Vagina (tissue), 2 donors: Measurements from ENCODE around the gene FRY. TPM values are rescaled to one million over a fixed set of nuclear protein-coding genes. Genes with fewer than 3 reads are reported as not detected.
A peak's percentile ranks its signal among the peaks of the same experiment; 100 is the strongest.
"Not testable (repeated sequence)": the region's sequence is repeated elsewhere in the genome, so short reads cannot be mapped to it uniquely, and the experiment has no call there.

Source experiments
- DNase-seq, 2 donors: peaks; one replicate each; pipeline ENCODE4 v3.0.0-alpha.2; 2017; ENCODE audit errors: extremely low spot score in 2 of 2
- H3K27ac ChIP-seq: fragments of 200-600 bp; sonication (generic); one replicate; pipeline ENCODE4 v1.5.1; 2019
- H3K27me3 ChIP-seq: fragments of 200-600 bp; sonication (generic); one replicate; pipeline ENCODE4 v1.5.1; 2019
- H3K36me3 ChIP-seq, 2 donors: fragments of 200-600 bp; sonication (generic); one replicate each; pipeline ENCODE4 v1.5.1; 2017 to 2019
- H3K4me1 ChIP-seq: fragments of 200-600 bp; sonication (generic); one replicate; pipeline ENCODE4 v1.5.1; 2019
- H3K4me3 ChIP-seq, 2 donors: fragments of 200-600 bp; sonication (generic); 1 replicate in 1 of 2; 2 replicates in 1 of 2; pipeline ENCODE4 v1.5.1; 2016 to 2019
- H3K9me3 ChIP-seq: fragments of 200-600 bp; sonication (generic); one replicate; pipeline ENCODE4 v1.5.1; 2019
- POLR2A ChIP-seq, 2 donors: fragments of 450-650 bp; IDR thresholded peaks; one replicate each; pipeline ENCODE4 v1.6.1; 2017; ENCODE audit warnings: antibody characterized with exemption in 2 of 2, mild to moderate bottlenecking in 2 of 2, moderate library complexity in 2 of 2
- POLR2AphosphoS5 ChIP-seq, 2 donors: sonication (generic); formaldehyde crosslinking; IDR thresholded peaks; one replicate each; pipeline ENCODE4 v1.9.0; 2017; ENCODE audit warnings: antibody characterized with exemption in 2 of 2, mild to moderate bottlenecking in 2 of 2, low read depth in 1 of 2; ENCODE audit not compliant: insufficient read depth in 1 of 2
- intact Hi-C: fragments of 100-400 bp; cut with DNase I; formaldehyde crosslinking; loops from one replicate; pipeline ENCODE4 v1.15.1; 2023
- total RNA-seq: library from RNA; depleted of rRNA; stranded (reverse); fragments of >200 nt; gene quantifications from one replicate; pipeline ENCODE4 v1.2.3, GENCODE V29; 2016
- TF ChIP-seq, protein P1 (sequence below), 3 experiments: fragments of 450-650 bp in 2 of 3; fragments of 200-600 bp in 1 of 3; sonication (generic) in 1 of 3; IDR thresholded peaks; one replicate each; pipeline ENCODE4 v1.5.1; 2017 to 2019; ENCODE audit warnings: antibody characterized with exemption in 3 of 3, mild to moderate bottlenecking in 2 of 3, moderate library complexity in 2 of 3

FRY gene
- 11.0 TPM for total RNA-seq

DNA sequence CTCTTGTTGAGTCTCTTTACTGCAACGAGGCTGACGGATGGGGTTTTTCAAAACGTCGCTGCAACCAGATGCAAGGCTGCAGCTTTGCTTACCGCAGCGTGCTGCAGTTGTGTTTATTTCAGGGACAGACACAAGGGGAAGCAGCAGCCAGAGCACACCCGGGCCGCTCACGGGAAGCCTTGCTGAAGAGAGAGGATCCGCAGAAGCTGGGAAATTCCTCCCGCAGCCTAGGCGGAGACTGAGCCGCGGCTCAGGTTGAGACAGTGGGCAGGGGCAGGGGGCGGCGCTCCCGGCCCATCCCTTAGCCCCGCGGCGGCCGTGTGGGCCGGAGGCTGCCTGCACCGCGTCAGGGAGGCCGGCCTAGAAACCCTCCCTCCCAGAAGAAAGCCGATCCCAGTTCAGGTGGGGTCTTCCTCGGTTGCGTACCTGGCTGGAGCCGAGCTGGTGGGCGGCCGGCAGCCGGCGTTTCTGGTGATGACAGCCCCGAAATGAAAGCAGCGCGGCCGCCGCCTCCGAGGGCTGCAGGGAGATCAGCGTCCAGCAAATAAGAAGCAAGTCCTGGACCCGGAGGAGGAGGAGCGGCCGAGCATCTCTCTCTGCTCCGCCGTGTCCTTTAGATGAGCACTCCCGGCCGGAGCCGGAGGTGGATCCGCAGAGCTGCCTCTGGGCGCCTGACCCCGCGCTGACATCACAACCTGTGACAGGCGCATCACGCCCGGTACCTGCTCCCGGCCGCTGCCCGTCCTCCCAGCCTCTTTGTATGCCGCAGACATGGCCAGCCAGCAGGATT is at the start of gene FRY:
Gene FRY, plus strand, starts transcription at position 750 of the 790 bp plus-strand sequence. Its CDS starts 22 bp downstream, at position 772.
- intact Hi-C loops = loop anchor here (2.0 kb wide), 1 partner anchor 94 kb away; no protein-coding TSS in a partner anchor
- peak in 1 of 2 donors; percentile 90 for DNase-seq
- H3K4me1 ChIP-seq = peaks cover 19% of the 10 kb centered on the region

DNA sequence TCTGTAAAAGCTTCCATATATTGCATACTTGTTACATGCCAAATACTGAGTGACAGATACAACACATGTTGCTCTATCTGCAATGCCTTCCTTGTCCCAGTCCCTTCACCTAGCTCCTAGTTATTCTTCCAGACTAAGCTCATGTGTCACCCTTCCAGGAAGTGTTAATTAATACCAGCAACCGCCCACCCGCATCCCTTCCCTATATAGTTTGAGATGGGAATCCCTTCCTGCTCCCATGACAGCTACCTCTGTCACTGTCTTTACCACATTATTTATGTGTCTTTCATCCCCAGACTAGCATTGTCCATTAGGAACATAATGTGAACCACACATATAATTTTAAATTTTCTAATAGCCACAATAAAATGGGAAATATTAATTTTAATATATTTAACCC is 49.5 kb upstream of the FRY start:
- Histone ChIP-seq H3K36me3 (no peaks in the 10 kb centered on the region), H3K4me1 (no peaks in the 10 kb centered on the region), H3K27me3 (no peaks in the 10 kb centered on the region), H3K4me3 (no peak overlapping the region), H3K27ac (no peak overlapping the region), H3K9me3 (no peaks in the 10 kb centered on the region)
- intact Hi-C loops = no loop called here
- DNase-seq = no peak
- TF ChIP-seq POLR2AphosphoS5 (IDR thresholded peaks at IDR 0.05; ENCODE audit: insufficient read depth in 1 of 2, low read depth in 1 of 2) = no peak
- TF ChIP-seq, protein P1, sequence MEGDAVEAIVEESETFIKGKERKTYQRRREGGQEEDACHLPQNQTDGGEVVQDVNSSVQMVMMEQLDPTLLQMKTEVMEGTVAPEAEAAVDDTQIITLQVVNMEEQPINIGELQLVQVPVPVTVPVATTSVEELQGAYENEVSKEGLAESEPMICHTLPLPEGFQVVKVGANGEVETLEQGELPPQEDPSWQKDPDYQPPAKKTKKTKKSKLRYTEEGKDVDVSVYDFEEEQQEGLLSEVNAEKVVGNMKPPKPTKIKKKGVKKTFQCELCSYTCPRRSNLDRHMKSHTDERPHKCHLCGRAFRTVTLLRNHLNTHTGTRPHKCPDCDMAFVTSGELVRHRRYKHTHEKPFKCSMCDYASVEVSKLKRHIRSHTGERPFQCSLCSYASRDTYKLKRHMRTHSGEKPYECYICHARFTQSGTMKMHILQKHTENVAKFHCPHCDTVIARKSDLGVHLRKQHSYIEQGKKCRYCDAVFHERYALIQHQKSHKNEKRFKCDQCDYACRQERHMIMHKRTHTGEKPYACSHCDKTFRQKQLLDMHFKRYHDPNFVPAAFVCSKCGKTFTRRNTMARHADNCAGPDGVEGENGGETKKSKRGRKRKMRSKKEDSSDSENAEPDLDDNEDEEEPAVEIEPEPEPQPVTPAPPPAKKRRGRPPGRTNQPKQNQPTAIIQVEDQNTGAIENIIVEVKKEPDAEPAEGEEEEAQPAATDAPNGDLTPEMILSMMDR (IDR thresholded peaks at IDR 0.05) = no peak
- no peak for TF ChIP-seq POLR2A (IDR thresholded peaks at IDR 0.05)

More for the DNA sequence above, at the start of gene FRY:
- H3K27me3 ChIP-seq = no peaks in the 10 kb centered on the region
- no peaks in the 10 kb centered on the region for H3K36me3 ChIP-seq
- H3K27ac ChIP-seq = peak within 1 kb of the TSS; percentile 82
- peak within 1 kb of the TSS; percentile 54 to 56 for H3K4me3 ChIP-seq
- H3K9me3 ChIP-seq = no peaks in the 10 kb centered on the region
- TF ChIP-seq POLR2A (IDR thresholded peaks at IDR 0.05) = peak in 1 of 2 donors; percentile 41
- TF ChIP-seq POLR2AphosphoS5 (IDR thresholded peaks at IDR 0.05; ENCODE audit: insufficient read depth in 1 of 2, low read depth in 1 of 2) = peak; percentile 44 to 88
- TF ChIP-seq, protein P1 (IDR thresholded peaks at IDR 0.05) = no peak

DNA sequence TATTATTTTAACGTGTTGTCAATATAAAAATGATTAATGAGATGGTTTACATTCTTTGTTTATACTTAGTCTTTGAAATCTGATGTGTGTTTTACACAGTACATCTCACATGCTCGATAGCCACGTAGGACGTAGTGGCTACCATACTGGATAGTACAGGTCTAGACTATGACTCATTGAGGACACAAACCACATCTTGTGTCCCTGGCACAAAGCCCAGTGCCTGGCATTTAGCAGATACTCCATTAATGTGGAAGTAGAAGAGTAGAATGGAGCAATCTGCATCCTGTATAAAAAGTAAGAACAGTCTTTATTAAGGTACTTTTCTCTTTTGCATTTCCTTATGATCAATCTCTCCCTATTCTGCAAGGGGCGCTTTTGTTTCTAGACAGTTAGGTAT is 49.0 kb upstream of the FRY start:
- Histone ChIP-seq H3K4me3 (no peak overlapping the region), H3K36me3 (no peaks in the 10 kb centered on the region), H3K4me1 (no peaks in the 10 kb centered on the region), H3K27me3 (no peaks in the 10 kb centered on the region), H3K27ac (no peak overlapping the region), H3K9me3 (no peaks in the 10 kb centered on the region)
- TF ChIP-seq, protein P1 (IDR thresholded peaks at IDR 0.05) = no peak
- no peak for TF ChIP-seq POLR2A (IDR thresholded peaks at IDR 0.05)
- TF ChIP-seq POLR2AphosphoS5 (IDR thresholded peaks at IDR 0.05; ENCODE audit: insufficient read depth in 1 of 2, low read depth in 1 of 2) = no peak
- intact Hi-C loops = no loop called here
- no peak for DNase-seq

DNA sequence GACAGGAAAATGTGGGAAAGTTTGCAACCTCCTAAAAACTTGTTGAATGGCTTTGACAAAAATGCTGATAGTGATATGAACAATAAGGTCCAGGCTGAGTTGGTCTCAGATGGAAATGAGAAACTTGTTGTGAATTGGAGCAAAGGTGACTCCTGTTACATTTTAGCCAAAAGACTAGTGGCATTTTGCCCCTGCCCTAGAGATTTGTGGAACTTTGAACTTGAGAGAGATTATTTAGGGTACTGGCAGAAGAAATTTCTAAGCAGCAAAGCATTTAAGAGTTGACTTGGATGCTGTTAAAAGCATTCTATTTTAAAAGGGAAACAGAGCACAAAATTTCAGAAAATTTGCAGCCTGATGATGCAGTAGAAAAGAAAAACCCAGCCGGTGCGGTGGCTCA is 47.9 kb upstream of the FRY start:
- DNase-seq, intact Hi-C loops: not testable (repeated sequence)

DNA sequence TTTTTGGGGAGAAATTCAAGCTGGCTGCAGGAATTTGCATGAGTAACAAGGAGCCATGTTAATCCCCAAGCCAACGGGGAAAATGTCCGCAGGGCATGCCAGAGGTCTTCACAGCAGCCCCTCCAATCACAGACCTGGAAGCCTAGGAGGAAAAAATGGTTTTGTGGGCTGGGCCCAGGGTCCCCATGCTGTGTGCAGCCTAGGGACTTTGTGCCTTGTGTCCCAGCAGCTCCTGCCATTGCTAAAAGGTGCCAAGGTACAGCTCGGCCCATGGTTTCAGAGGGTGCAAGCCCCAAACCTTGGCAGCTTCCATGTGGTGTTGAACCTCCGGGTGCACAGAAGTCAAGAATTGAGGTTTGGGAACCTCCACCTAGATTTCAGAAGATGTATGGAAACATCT is 47.2 kb upstream of the FRY start:
- intact Hi-C loops, H3K4me3 ChIP-seq, DNase-seq, H3K27ac ChIP-seq, H3K9me3 ChIP-seq, H3K36me3 ChIP-seq, H3K4me1 ChIP-seq, H3K27me3 ChIP-seq: not testable (repeated sequence)

More for the DNA sequence above, 47.9 kb upstream of the FRY start:
- H3K27ac ChIP-seq, H3K4me1 ChIP-seq, H3K36me3 ChIP-seq, H3K4me3 ChIP-seq, H3K27me3 ChIP-seq, H3K9me3 ChIP-seq: not testable (repeated sequence)

DNA sequence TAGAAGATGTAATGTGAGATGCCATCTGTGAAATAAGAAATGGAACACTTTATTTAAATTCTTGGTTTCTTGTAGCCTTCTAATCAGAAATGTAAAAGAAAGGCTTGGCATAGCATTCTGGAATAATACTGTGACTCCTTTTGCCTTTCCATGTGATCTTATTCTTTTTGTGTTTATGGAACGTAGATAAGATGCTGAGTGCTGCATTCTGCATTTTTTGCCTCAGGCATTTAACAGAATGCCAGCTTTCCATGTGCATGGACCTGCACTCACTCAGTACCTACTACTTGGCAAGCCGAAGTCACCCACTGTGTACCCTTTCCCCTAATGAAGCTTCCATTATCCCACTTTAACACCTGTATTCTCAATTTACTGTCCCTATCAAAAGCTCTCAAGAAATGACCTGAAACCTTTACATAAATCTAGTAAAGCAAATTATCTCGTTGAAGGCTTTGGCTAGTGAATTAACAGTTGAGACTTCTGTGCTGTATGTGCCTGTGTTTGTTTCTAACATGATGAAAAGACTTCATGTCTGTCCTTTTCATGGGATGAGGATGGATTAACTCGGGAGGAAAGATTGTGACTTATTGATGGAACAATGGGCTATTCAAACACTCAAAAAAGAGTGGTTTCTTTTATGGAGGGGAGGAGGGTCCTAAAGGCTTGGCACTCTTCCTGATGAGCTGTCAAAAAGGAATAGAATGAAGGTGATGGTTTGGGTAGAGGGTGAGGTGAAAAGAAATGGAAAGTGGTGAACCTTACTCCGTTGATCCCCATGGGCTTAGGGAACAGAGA is 44.7 kb upstream of the FRY start:
- intact Hi-C loops = no loop called here
- H3K4me1 ChIP-seq = no peaks in the 10 kb centered on the region
- no peak for TF ChIP-seq POLR2AphosphoS5 (IDR thresholded peaks at IDR 0.05; ENCODE audit: insufficient read depth in 1 of 2, low read depth in 1 of 2)
- TF ChIP-seq POLR2A (IDR thresholded peaks at IDR 0.05) = no peak
- TF ChIP-seq, protein P1 (IDR thresholded peaks at IDR 0.05) = no peak
- no peaks in the 10 kb centered on the region for H3K9me3 ChIP-seq
- H3K4me3 ChIP-seq = no peak overlapping the region
- H3K27ac ChIP-seq = no peak overlapping the region
- no peaks in the 10 kb centered on the region for H3K36me3 ChIP-seq
- no peak for DNase-seq
- no peaks in the 10 kb centered on the region for H3K27me3 ChIP-seq
